ENCODE measurements around the gene LMLN. TPM values are rescaled to one million over a fixed set of nuclear protein-coding genes. Genes with fewer than 3 reads are reported as not detected.
"Not testable (repeated sequence)": the region's sequence is repeated elsewhere in the genome, so short reads cannot be mapped to it uniquely, and the experiment has no call there.

The LMLN gene
- total RNA-seq, 4 donors from 2014 or later, result 2.3 to 10.4 (median 3.8) TPM

GRCh38 chr3:198032039-198032936 is 72.3 kb downstream of the LMLN start:
- no peak overlapping the region for H3K4me3 ChIP-seq (ENCODE audit: low read depth, poor library complexity, severe bottlenecking)
- intact Hi-C loops (cut with DNase I; ENCODE audit: low total_unique reads), result no loop called here
- WGBS, 2 donors, result 75 to 77% methylated on average over 18 of the region's 18 CpGs
- no peak for TF ChIP-seq POLR2A (IDR thresholded peaks at IDR 0.05)
- no peak for TF ChIP-seq CTCF (IDR thresholded peaks at IDR 0.05)
- no peak for DNase-seq (ENCODE audit: low spot score in 2 of 2)

- intact Hi-C loops (cut with DNase I; ENCODE audit: low total_unique reads), result no loop called here
- WGBS, 2 donors, result 93 to 94% methylated on average over 9 of the region's 9 CpGs
- TF ChIP-seq POLR2A (IDR thresholded peaks at IDR 0.05) (no peak), CTCF (IDR thresholded peaks at IDR 0.05) (no peak)
Observed at GRCh38 chr3:198043119-198043518, 83.1 kb downstream of the LMLN start.

DNA sequence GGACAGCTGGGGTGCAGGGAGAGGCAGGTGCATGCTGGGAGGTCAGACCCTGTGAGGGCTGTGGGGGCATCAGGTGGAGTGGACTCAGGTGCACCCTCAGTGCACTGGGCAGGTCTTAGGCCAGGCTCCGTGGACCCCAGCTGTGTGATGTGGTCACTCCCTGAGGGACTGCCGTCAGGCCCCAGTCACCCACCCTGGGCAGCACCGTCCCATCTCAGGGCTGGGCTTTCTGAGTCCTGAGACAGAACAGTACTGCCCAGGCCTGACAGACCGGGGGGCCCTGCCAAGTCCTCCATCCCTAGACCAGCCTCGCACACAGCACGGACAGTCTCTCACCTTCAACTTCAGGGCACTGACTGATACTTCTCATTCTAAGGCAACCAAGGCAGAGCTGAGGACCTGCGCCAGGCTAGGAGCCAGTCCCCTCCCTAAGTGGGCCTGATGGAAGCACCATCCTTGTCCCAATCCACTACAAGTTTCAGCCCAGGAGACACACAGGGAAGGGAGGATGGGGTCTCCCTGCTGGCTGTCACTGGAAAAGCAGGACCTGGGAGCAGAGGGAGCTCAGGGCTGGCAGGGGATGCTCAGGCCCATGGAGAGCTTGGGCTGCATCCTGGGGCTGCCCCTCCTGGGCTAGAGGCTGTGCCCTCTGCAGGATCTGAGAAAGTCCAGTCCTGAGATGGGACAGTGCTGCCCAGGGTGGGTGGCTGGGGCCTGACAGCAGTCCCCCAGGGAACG is 86.3 kb downstream of the LMLN start:
- DNase-seq (ENCODE audit: low spot score in 2 of 2), result no peak
- TF ChIP-seq POLR2A (IDR thresholded peaks at IDR 0.05) (no peak), CTCF (IDR thresholded peaks at IDR 0.05) (no peak)
- WGBS, 2 donors, result 93 to 97% methylated on average over 8 of the region's 8 CpGs
- H3K4me3 ChIP-seq (ENCODE audit: low read depth, poor library complexity, severe bottlenecking), result no peak overlapping the region
- intact Hi-C loops (cut with DNase I; ENCODE audit: low total_unique reads), result no loop called here

More at GRCh38 chr3:198043119-198043518, 83.1 kb downstream of the LMLN start:
- H3K4me3 ChIP-seq (ENCODE audit: low read depth, poor library complexity, severe bottlenecking), result no peak overlapping the region
- DNase-seq (ENCODE audit: low spot score in 2 of 2), result no peak

DNA sequence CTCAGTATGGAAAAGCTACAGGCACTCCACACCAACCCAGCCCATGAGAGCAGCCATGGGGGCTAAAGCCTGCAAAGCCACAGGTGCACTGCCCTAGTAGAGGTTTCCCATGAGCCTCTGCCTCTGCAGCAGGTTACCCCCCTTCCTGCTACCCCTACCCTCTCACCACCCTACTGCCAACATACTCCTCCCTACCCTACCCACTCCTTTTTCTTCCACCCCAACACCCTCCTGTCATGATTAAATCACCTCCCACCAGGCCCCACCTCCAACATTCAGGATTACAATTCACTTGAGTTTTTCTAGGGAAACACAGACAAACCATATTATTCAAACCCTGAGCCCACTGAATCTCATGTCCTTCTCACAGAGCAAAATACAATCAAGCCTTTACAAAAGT is 88.4 kb downstream of the LMLN start:
- TF ChIP-seq POLR2A (IDR thresholded peaks at IDR 0.05) (no peak), CTCF (IDR thresholded peaks at IDR 0.05) (no peak)
- H3K4me3 ChIP-seq (ENCODE audit: low read depth, poor library complexity, severe bottlenecking), result no peak overlapping the region
- intact Hi-C loops (cut with DNase I; ENCODE audit: low total_unique reads), result no loop called here
- no peak for DNase-seq (ENCODE audit: low spot score in 2 of 2)

- TF ChIP-seq CTCF (IDR thresholded peaks at IDR 0.05) (no peak), POLR2A (IDR thresholded peaks at IDR 0.05) (no peak)
- WGBS, 2 donors, result 76 to 82% methylated on average over 2 of the region's 2 CpGs
- intact Hi-C loops (cut with DNase I; ENCODE audit: low total_unique reads), result no loop called here
- no peak overlapping the region for H3K4me3 ChIP-seq (ENCODE audit: low read depth, poor library complexity, severe bottlenecking)
- no peak for DNase-seq (ENCODE audit: low spot score in 2 of 2)
Observed at GRCh38 chr3:198051836-198052235, 91.8 kb downstream of the LMLN start.

GRCh38 chr3:198053462-198053861 is 93.4 kb downstream of the LMLN start:
- H3K4me3 ChIP-seq (ENCODE audit: low read depth, poor library complexity, severe bottlenecking); DNase-seq (ENCODE audit: low spot score in 2 of 2); intact Hi-C loops (cut with DNase I; ENCODE audit: low total_unique reads): not testable (repeated sequence)
